GM19372 (cell line): ENCODE results near the gene TP53I11.
A peak's percentile ranks its signal among the peaks of the same experiment; 100 is the strongest.

ENCODE experiments used
- ATAC-seq: cut with Tn5 transposase; IDR thresholded peaks from one replicate; pipeline ENCODE4 v1.9.1; 2021; ENCODE audit warnings: mild to moderate bottlenecking, low read depth, moderate library complexity; ENCODE audit not compliant: unreplicated experiment

Gene TP53I11

GRCh38 chr11:44917741-44918140, 32.9 kb downstream of the TP53I11 start:
- ATAC-seq, result no peak

DNA sequence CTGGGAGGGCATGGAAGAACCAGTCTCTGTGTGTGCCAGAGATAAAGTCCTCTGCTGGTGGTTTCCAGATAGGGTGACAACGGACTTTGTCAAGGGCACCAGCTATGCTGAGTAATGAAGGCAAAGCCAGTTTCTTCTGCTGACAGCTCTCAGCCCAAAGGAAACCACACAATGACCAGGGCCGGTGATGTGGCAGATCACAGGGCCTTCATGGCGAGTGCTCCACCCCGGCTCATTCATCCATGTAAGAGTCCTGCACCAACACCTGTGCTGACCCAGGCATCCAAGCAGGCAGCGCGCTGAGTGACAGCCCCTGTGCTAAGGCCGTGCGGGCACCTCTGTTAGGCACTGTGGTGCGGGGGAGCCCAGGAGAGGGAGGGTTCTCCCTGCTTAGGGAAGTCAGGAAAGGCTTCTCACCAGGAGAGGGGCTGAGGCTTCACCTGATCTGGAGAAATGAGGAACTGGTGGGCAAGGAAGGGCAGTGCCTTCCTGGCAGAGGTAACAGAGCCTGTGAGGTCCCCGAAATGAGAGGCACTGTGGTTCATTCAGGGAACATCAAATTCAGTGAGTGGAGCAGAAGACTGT, 33.8 kb downstream of the TP53I11 start:
- ATAC-seq, result no peak

DNA sequence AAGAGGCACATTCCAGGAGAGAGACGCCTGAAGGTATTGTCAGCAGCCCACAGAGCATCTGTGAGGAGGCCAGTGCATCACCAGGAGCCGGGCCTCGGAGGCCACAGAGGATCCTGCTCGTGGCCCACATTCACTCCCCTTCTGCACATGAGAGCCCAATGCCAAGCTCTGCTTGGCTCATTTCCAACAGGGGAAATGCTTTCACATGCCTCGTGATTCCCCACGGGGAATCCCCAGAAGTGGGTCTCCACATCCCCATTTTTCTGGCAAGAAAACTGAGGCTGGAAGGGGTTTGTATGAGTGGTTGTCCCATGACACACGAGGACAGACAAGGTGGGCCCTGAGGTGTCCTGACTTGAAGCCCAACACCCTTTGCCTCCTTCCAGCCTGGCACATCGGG, 34.4 kb downstream of the TP53I11 start:
- ATAC-seq, result no peak

DNA sequence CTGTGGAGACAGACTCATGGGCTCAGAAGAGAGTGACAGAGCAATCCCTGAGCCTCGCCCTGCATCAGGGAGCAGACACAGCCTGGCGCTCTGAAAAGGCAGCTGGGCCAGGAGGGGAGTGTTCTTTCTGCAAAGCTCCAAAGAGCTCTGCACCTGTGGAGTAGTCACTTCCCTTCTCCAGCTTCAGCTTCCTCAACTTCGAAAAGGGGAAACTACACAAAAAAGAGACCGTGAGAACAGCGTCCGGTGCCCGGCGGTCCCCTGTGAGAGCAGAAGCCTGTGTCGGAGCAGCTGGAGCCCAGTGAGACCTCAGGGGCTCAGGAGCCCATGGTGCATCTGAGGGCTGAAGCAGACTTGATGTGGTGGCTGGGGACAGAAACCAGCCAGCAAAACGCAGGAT, 35.1 kb downstream of the TP53I11 start:
- no peak for ATAC-seq

- ATAC-seq, result no peak
Observed at GRCh38 chr11:44915004-44915403, 35.7 kb downstream of the TP53I11 start.

- no peak for ATAC-seq
Observed at GRCh38 chr11:44914105-44914504, 36.6 kb downstream of the TP53I11 start.

DNA sequence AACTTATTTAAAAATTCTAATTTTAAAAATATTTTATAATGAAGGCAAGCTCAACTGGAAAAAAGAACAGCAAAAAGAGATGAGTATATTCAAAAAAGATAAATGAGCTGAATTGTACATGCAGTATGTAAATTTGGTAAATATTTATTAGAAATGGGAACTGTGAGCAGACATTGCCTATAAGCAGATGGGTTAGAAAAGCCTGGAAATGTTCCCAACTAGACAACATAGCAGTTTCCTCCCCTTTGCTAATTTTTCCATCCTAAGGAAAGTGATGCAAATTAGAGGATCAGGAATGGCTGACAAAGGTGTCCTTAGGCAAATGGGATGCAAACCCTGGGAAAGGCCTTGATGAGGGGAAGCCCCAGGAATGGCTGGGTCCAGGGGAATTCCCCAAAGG, 37.2 kb downstream of the TP53I11 start:
- no peak for ATAC-seq

GRCh38 chr11:44912270-44912987, 38.3 kb downstream of the TP53I11 start:
- no peak for ATAC-seq

DNA sequence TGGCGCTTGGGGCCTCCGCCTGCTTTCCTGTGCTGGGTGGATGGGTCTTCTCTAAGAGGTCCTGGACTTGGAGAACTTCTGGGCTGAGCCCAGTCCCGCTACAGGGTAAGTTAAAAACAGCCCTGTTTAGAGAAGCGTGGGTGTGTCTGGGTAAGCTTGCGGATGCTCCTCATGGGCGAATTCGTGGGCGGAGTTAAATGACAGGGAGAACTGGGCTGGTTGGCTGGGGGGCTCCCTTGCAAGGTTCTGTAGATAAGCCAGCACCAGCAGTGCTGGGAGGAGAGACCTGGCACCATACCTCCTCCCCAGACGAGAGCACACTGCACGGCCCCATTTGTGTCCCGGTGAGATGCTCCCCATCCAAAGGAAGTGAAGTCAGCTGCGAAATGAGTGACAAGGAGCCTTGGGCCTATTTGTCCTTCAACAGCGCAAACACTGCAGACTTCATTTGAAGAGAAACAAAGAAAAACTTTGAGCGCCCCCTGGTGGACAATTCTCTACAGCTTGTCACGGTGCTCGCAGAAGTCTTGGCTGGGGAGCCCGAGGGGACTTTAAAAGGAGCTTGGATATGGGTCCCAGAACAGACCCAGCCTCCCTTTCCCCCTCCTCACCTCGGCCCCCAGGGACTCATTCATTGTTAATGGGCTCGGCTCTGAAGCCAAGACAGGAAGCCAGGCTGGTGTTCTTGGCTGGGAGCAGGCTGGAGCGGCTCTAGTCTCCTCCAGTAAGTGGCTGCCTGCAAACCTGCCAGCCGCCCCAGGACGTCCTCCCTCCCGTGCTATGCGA, 39.5 kb downstream of the TP53I11 start:
- peak; percentile 62 for ATAC-seq

GRCh38 chr11:44910591-44910990, 40.1 kb downstream of the TP53I11 start:
- ATAC-seq, result no peak

DNA sequence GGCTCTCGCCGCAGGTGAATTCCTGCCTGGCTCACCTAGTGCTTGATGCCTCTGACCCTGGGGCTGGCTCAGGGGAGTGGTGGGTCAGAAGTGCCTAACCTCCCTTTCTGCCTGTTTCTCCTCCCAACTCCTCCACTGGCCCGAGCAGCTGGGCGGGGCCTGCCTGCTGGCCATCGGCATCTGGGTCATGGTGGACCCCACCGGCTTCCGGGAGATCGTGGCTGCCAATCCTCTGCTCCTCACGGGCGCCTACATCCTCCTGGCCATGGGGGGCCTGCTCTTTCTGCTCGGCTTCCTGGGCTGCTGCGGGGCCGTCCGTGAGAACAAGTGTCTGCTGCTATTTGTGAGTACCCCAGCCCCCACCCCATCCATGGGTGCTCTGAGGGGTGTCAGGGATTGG, 41.1 kb downstream of the TP53I11 start:
- no peak for ATAC-seq

- no peak for ATAC-seq
Observed at GRCh38 chr11:44906649-44907048, 44.0 kb downstream of the TP53I11 start.

DNA sequence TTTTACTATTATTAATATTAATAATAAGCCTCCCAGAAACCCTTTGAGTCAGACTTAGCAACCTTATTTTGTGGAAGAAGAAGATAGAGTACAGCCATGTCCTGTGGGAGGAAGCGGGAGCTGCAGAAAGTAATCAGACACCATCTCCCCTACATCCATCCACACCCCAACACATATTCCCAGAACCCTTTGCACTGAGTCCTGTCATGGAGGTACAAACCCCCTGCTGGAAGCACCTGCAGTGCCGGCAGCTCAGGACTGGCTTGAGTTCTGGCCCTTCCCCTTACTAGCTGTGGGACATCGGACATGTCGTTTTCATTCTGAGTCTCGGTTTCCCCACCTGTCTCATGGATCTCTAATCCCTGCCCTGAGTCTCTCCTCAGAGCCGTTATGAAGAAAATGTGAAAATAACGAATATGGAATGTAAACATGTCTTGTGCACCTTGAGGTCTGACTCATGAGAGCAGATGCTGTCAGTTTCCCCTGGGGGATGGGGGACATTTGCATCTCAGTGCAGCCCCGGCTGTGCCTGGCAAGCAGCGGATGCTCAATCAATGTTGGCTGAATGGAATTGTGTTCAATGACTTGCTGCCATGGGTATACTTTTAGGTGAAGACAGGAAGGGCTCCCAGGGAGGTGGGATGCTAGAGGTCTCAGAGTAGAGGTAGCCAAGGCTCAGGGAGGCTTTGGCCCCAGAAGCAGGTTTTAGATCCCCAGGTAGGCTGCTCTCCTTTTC, 45.4 kb downstream of the TP53I11 start:
- no peak for ATAC-seq

GRCh38 chr11:44904261-44905020, 46.2 kb downstream of the TP53I11 start:
- ATAC-seq, result no peak

DNA sequence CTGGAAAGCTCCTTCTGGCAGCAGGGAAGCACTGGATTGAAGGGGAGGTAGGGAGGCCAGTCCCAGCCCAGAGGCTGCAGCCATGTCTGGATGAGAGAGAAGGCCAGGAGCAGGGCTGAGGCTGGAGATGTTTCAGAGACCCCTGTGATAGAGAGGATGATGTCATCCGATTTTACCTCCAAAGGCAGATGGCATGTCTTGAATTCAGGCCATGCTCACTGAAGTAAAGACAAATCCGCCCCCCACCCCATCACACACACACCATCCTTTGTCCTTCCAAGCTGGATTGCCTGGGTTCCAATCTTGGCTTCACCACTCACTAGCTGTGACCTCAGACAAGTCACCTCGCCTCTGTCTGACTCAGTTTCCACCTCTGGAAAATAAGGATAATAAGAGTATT, 47.2 kb downstream of the TP53I11 start:
- no peak for ATAC-seq

- no peak for ATAC-seq
Observed at GRCh38 chr11:44903035-44903434, 47.6 kb downstream of the TP53I11 start.

GRCh38 chr11:44901786-44902185, 48.9 kb downstream of the TP53I11 start:
- ATAC-seq, result no peak

DNA sequence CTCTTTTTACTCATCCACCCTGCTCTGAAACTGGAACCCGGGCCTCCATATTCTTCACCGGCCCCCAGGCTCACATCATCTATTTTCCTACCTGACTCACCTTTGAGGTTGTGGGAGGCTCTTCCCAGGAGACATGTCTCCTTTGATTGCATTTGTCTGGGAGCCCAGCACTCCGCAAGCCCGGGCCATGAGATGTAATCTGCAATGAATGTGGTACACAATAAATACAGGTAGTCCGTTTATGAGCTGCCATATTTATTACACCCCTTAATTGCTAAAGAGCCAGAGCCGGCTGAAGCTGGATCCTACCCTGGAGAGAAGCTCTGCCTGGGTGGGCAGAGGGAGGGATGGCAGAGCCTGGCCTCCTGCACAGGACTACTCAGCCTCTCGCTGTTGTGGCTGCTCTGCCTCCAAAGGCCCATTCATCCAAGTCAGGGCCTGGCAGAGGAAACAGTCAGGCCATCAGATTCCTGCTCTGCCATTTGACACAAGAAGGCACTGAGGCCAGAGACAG, 49.5 kb downstream of the TP53I11 start:
- ATAC-seq, result no peak

DNA sequence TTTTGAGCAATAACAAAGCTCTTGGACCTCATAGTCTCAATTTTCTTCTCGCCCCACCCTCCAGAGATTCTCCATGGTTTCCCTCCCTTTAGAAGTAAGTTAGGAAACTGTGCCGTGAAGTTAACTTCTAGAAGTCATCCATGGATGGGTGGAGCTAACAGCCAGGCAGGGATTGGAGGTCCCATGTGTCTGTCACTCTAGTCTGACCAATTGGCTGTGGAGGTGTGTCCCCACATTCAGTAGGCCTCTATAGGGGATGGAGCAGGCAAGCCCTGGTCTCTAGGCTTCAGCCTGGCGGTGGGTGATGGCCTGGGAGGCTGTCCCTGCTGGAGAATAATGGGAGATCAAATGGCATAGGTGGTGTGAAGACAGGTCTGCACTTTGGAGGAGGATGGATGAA, 50.7 kb downstream of the TP53I11 start:
- ATAC-seq, result no peak
